Type B pancreatic cell (in vitro differentiated cells): ENCODE data around the gene MARCHF6. TPM values are rescaled to one million over a fixed set of nuclear protein-coding genes. Genes with fewer than 3 reads are reported as not detected.
"Not testable (repeated sequence)": the region's sequence is repeated elsewhere in the genome, so short reads cannot be mapped to it uniquely, and the experiment has no call there.

Experiments
- DNase-seq: peaks from one replicate; pipeline ENCODE4 v3.0.0; 2021; ENCODE audit warnings: mixed read lengths; ENCODE audit not compliant: unreplicated experiment; ENCODE audit errors: extremely low spot score
- H3K27ac Mint-ChIP-seq: 2 replicates; pipeline ENCODE4 v1.8.0; 2021; ENCODE audit warnings: mild to moderate bottlenecking, mixed read lengths
- H3K27me3 Mint-ChIP-seq: 2 replicates; pipeline ENCODE4 v1.8.0; 2021; ENCODE audit warnings: mixed read lengths
- H3K36me3 Mint-ChIP-seq: 2 replicates; pipeline ENCODE4 v1.8.0; 2021; ENCODE audit warnings: mixed read lengths
- H3K4me1 Mint-ChIP-seq: one replicate; pipeline ENCODE4 v1.8.0; 2021; ENCODE audit warnings: mixed read lengths; ENCODE audit not compliant: unreplicated experiment
- H3K4me3 Mint-ChIP-seq: 2 replicates; pipeline ENCODE4 v1.8.0; 2021; ENCODE audit warnings: mild to moderate bottlenecking, mixed read lengths
- H3K9me3 Mint-ChIP-seq: 2 replicates; pipeline ENCODE4 v1.8.0; 2021; ENCODE audit warnings: mixed read lengths
- CTCF ChIP-seq: fragments of 200-600 bp; sonication (generic); conservative IDR thresholded peaks from 2 replicates; pipeline ENCODE4 v1.5.0; 2021; ENCODE audit warnings: antibody characterized with exemption, mild to moderate bottlenecking
- total RNA-seq: library from RNA; stranded (reverse); gene quantifications from 2 replicates; pipeline ENCODE4 v1.2.1, GENCODE V29; 2021; ENCODE audit warnings: low replicate concordance

MARCHF6 gene
- total RNA-seq, 1 donor from 2014 or later, result 199 TPM

- Mint-ChIP-seq H3K4me3 (peak within 1 kb of the TSS; percentile 91), H3K27ac (peak within 1 kb of the TSS; percentile 63), H3K9me3 (no peaks in the 10 kb centered on the region), H3K36me3 (peaks cover 14% of the 10 kb centered on the region), H3K27me3 (peaks cover 6% of the 10 kb centered on the region), H3K4me1 (peaks cover 41% of the 10 kb centered on the region)
- DNase-seq, result peak; percentile 78
- TF ChIP-seq CTCF, result no peak
Measured at GRCh38 chr5:10307206-10308148, 46.0 kb upstream of the MARCHF6 start, which contains the start of gene CMBL. Gene CMBL (minus strand): TSS chr5:10307902. CDS start chr5:10290762, 17,140 bp downstream.

GRCh38 chr5:10308844-10309243, 44.7 kb upstream of the MARCHF6 start:
- no peak for DNase-seq
- H3K27me3 Mint-ChIP-seq, result peaks cover 11% of the 10 kb centered on the region

GRCh38 chr5:10310066-10310779, 43.3 kb upstream of the MARCHF6 start:
- Mint-ChIP-seq H3K27ac (peak overlapping the region; percentile 1), H3K27me3 (peaks cover 17% of the 10 kb centered on the region), H3K4me1 (peaks cover 38% of the 10 kb centered on the region), H3K36me3 (peaks cover 6% of the 10 kb centered on the region), H3K9me3 (no peaks in the 10 kb centered on the region), H3K4me3 (peak overlapping the region; percentile 30)
- no peak for TF ChIP-seq CTCF
- no peak for DNase-seq

More at GRCh38 chr5:10308844-10309243, 44.7 kb upstream of the MARCHF6 start:
- Mint-ChIP-seq H3K27ac (no peak overlapping the region), H3K4me3 (peak overlapping the region; percentile 77), H3K4me1 (peaks cover 38% of the 10 kb centered on the region), H3K9me3 (no peaks in the 10 kb centered on the region), H3K36me3 (peaks cover 6% of the 10 kb centered on the region)
- TF ChIP-seq CTCF, result no peak

GRCh38 chr5:10310835-10311570, 42.5 kb upstream of the MARCHF6 start:
- not testable (repeated sequence) for H3K36me3 Mint-ChIP-seq, H3K9me3 Mint-ChIP-seq, DNase-seq, H3K4me3 Mint-ChIP-seq
- peak overlapping the region; percentile 1 for H3K27ac Mint-ChIP-seq
- peaks cover 17% of the 10 kb centered on the region for H3K27me3 Mint-ChIP-seq
- H3K4me1 Mint-ChIP-seq, result peaks cover 35% of the 10 kb centered on the region

- DNase-seq, result no peak
- Mint-ChIP-seq H3K9me3 (no peaks in the 10 kb centered on the region), H3K4me3 (peak overlapping the region; percentile 20), H3K27me3 (peaks cover 17% of the 10 kb centered on the region), H3K4me1 (peaks cover 27% of the 10 kb centered on the region), H3K27ac (peak overlapping the region; percentile 42), H3K36me3 (no peaks in the 10 kb centered on the region)
- TF ChIP-seq CTCF, result no peak
Measured at GRCh38 chr5:10311595-10312425, 41.7 kb upstream of the MARCHF6 start.
